K562 (cell line): ENCODE data around the gene SLC23A2. TPM values are rescaled to one million over a fixed set of nuclear protein-coding genes. Genes with fewer than 3 reads are reported as not detected.

Experiments
- ATAC-seq: fragments of 200-7000 bp; cut with Tn5 transposase; 3 replicates; pipeline ENCODE4 v1.9.1; 2020; ENCODE audit warnings: moderate library complexity
- BruUV-seq: library from RNA; stranded (reverse); fragments of 400-500 nt; replicated peaks from 2 replicates; lab custom pipeline; 2021; lab: Mats Ljungman, UMichigan
- CTCF ChIA-PET: fragments of 300-600 bp; formaldehyde crosslinking; extraction: SDS; loops from one replicate; lab custom pipeline; 2021; ENCODE audit warnings: low intra/inter-chr PET ratio; lab: Yijun Ruan, JAX
- POLR2A ChIA-PET: fragments of 300-600, 350-650 bp; sonication (Branson Sonifier 250); formaldehyde crosslinking; extraction: SDS; loops from one replicate; lab custom pipeline; 2021; ENCODE audit warnings: antibody characterized with exemption, inconsistent platforms; lab: Yijun Ruan, JAX
- DNase-seq, 4 experiments: peaks; one replicate each; pipeline versions ENCODE4 v3.0.0 to v3.0.0-alpha.2; 2011 to 2018; ENCODE audit warnings: low spot score in 3 of 4, mixed read lengths in 3 of 4; ENCODE audit errors: extremely low read depth in 1 of 4
- FAIRE-seq: peaks from 2 replicates; lab custom pipeline; 2011; peaks lifted over from hg19 to GRCh38; lab: Jason Lieb, UNC
- H2AFZ ChIP-seq: 2 replicates; pipeline ENCODE4 v1.6.0; 2011; ENCODE audit warnings: low read depth, low read length, control low read depth, inconsistent platforms
- H3K27ac ChIP-seq: fragments of 200-600 bp; 3 replicates; pipeline ENCODE4 v1.8.0; 2011; ENCODE audit warnings: low read depth, mild to moderate bottlenecking, control low read depth, inconsistent platforms, low read length, moderate library complexity, mixed read lengths; ENCODE audit errors: extremely low read depth
- H3K27me3 ChIP-seq, 2 experiments: fragments of 300-600 bp in 1 of 2; 2 replicates in 1 of 2; 3 replicates in 1 of 2; pipeline versions ENCODE4 v1.6.0 to v1.8.0; 2011; ENCODE audit warnings: inconsistent platforms in 2 of 2, low read length in 2 of 2, mild to moderate bottlenecking in 1 of 2, mixed read lengths in 1 of 2, moderate library complexity in 1 of 2; ENCODE audit not compliant: control insufficient read depth in 2 of 2, insufficient read depth in 2 of 2
- H3K36me3 ChIP-seq: fragments of 300-600 bp; 3 replicates; pipeline ENCODE4 v1.8.0; 2011; ENCODE audit warnings: mild to moderate bottlenecking, low read length, inconsistent platforms; ENCODE audit not compliant: control insufficient read depth, insufficient read depth
- H3K4me1 ChIP-seq, 2 experiments: fragments of 200-600 bp in 1 of 2; replicated peaks in 1 of 2; 2 replicates in 1 of 2; 3 replicates in 1 of 2; pipeline versions ENCODE4 v1.5.1 to v1.8.0; 2011; ENCODE audit warnings: inconsistent platforms in 2 of 2, low read length in 2 of 2, mild to moderate bottlenecking in 1 of 2, mixed read lengths in 1 of 2, moderate library complexity in 1 of 2; ENCODE audit not compliant: control insufficient read depth in 2 of 2, insufficient read depth in 2 of 2
- H3K4me2 ChIP-seq: 2 replicates; pipeline ENCODE4 v1.6.1; 2011; ENCODE audit warnings: low read length, control low read depth, inconsistent platforms, mixed read lengths; ENCODE audit not compliant: insufficient read depth
- H3K4me3 ChIP-seq: fragments of 200-600 bp; sonication (generic), shearing (Covaris generic); 2 replicates; pipeline ENCODE4 v1.5.1; 2016; ENCODE audit warnings: control low read depth, inconsistent platforms
- H3K79me2 ChIP-seq: fragments of 200-600 bp; 3 replicates; pipeline ENCODE4 v1.8.0; 2011; ENCODE audit warnings: low read length, inconsistent platforms; ENCODE audit not compliant: control insufficient read depth, insufficient read depth
- H3K9ac ChIP-seq, 2 experiments: 2 replicates each; pipeline versions ENCODE4 v1.6.0 to v1.6.1; 2011; ENCODE audit warnings: low read depth in 2 of 2, low read length in 2 of 2, control low read depth in 1 of 2, inconsistent platforms in 1 of 2, mild to moderate bottlenecking in 1 of 2, mixed read lengths in 1 of 2; ENCODE audit not compliant: insufficient read depth in 1 of 2
- H3K9me1 ChIP-seq: one replicate; pipeline ENCODE4 v1.6.0; 2011; ENCODE audit warnings: inconsistent platforms, mild to moderate bottlenecking, low read length, moderate library complexity; ENCODE audit not compliant: control insufficient read depth, insufficient read depth
- H3K9me3 ChIP-seq: replicated peaks from 2 replicates; pipeline ENCODE4 v1.5.1; 2011; ENCODE audit warnings: low read depth, low read length, inconsistent platforms; ENCODE audit not compliant: control insufficient read depth, insufficient read depth
- H4K20me1 ChIP-seq: replicated peaks from 2 replicates; pipeline ENCODE4 v1.6.1; 2011; ENCODE audit warnings: low read length, inconsistent platforms, mixed read lengths; ENCODE audit not compliant: control insufficient read depth, insufficient read depth
- ELK1 ChIP-seq: sonication (generic); formaldehyde crosslinking; IDR thresholded peaks from 2 replicates; pipeline ENCODE4 v1.8.1; 2022; ENCODE audit warnings: missing genetic modification reagents
- FOXK2 ChIP-seq, 2 experiments: fragments of 450-650 bp; IDR thresholded peaks in 1 of 2; conservative IDR thresholded peaks in 1 of 2; 2 replicates each; pipeline ENCODE4 v1.6.1; 2016; ENCODE audit warnings: low read depth in 2 of 2, mild to moderate bottlenecking in 1 of 2
- FOXM1 ChIP-seq, 2 experiments: fragments of 450-650 bp in 1 of 2; sonication (generic) in 1 of 2; formaldehyde crosslinking in 1 of 2; IDR thresholded peaks; 2 replicates each; pipeline versions ENCODE4 v1.6.1 to v1.9.0; 2017 to 2022; ENCODE audit warnings: low read depth in 2 of 2, mild to moderate bottlenecking in 2 of 2, missing genetic modification reagents in 1 of 2, moderate library complexity in 1 of 2
- KAT8 ChIP-seq: fragments of 450-650 bp; IDR thresholded peaks from 2 replicates; pipeline ENCODE4 v1.6.1; 2016; ENCODE audit warnings: low read depth, mild to moderate bottlenecking
- RHOXF2B ChIP-seq: fragments of 250-450 bp; sonication (Bioruptor Pico); conservative IDR thresholded peaks from 2 replicates; pipeline ENCODE4 v1.5.1; 2021
- TAF9B ChIP-seq: fragments of 450-650 bp; IDR thresholded peaks from 2 replicates; pipeline ENCODE4 v1.6.1; 2018; ENCODE audit warnings: mild to moderate bottlenecking; ENCODE audit not compliant: partially characterized antibody
- ZBTB40 ChIP-seq, 2 experiments: fragments of 450-650 bp in 1 of 2; sonication (generic) in 1 of 2; formaldehyde crosslinking in 1 of 2; IDR thresholded peaks; 2 replicates each; pipeline versions ENCODE4 v1.7.1 to v1.9.0; 2016 to 2022; ENCODE audit warnings: inconsistent platforms in 1 of 2, mild to moderate bottlenecking in 1 of 2, missing genetic modification reagents in 1 of 2
- ZKSCAN8 ChIP-seq: fragments of 200-800 bp; sonication (Bioruptor generic); IDR thresholded peaks from 2 replicates; pipeline ENCODE4 v1.6.1; 2016; ENCODE audit warnings: missing genetic modification characterization, missing compliant biosample characterization
- ZNF785 ChIP-seq: fragments of 250-450 bp; sonication (Bioruptor Pico); IDR thresholded peaks from 2 replicates; pipeline ENCODE4 v1.4.0; 2020; ENCODE audit warnings: mild to moderate bottlenecking
- WGBS: fragments of 100-300 bp; shearing (Covaris generic); methylation state at CpG from one replicate; pipeline ENCODE4 v1.1.6; 2016; ENCODE audit warnings: low coverage, mixed read lengths; ENCODE audit not compliant: insufficient coverage; ENCODE audit errors: missing lambda C conversion rate; 5-methylcytosine and 5-hydroxymethylcytosine counted together
- in situ Hi-C: fragments of 300-500 bp; cut with MboI; formaldehyde crosslinking; loops from 4 replicates; pipeline ENCODE4 v1.15.0; 2018; ENCODE audit warnings: inconsistent platforms, mixed read lengths
- intact Hi-C: fragments of 100-400 bp; cut with micrococcal nuclease; formaldehyde crosslinking; loops from 2 replicates; pipeline ENCODE4 v1.14.2; 2022
- polyA plus RNA-seq, 8 experiments: library from polyadenylated mRNA; depleted of rRNA in 4 of 8; stranded (reverse) in 5 of 8; unstranded in 3 of 8; fragments of >200 nt; fragmentation: Nextera tagmentation in 2 of 8; fragmentation: Illumina TruSeq in 1 of 8; extraction: Ambion mirVana in 2 of 8; extraction: Trizol in 1 of 8; gene quantifications; 2 replicates each; pipeline versions ENCODE4 v1.2.1 to v1.2.3, GENCODE V29; 2011 to 2014; ENCODE audit warnings: inconsistent platforms in 1 of 8, missing spikeins in 1 of 8
- total RNA-seq, 7 experiments: library from RNA; depleted of rRNA in 6 of 7; stranded (reverse); fragments of >200 nt in 6 of 7; fragmentation: Illumina TruSeq in 2 of 7; extraction: Trizol in 2 of 7; gene quantifications; 2 replicates each; pipeline versions ENCODE4 v1.2.1 to v1.2.3, GENCODE V29; 2011 to 2021; ENCODE audit warnings: low replicate concordance in 1 of 7
- TF ChIP-seq, protein P1 (sequence below): sonication (generic); formaldehyde crosslinking; IDR thresholded peaks from 2 replicates; pipeline ENCODE4 v1.8.1; 2023; ENCODE audit warnings: mild to moderate bottlenecking, missing genetic modification reagents

Gene SLC23A2
- total and polyA plus RNA-seq, 9 of the 15 experiments (the other 6 are each of a cell fraction or from before 2014, with no cell fraction given): 0.39 to 6.7 (median 3.2) TPM

DNA sequence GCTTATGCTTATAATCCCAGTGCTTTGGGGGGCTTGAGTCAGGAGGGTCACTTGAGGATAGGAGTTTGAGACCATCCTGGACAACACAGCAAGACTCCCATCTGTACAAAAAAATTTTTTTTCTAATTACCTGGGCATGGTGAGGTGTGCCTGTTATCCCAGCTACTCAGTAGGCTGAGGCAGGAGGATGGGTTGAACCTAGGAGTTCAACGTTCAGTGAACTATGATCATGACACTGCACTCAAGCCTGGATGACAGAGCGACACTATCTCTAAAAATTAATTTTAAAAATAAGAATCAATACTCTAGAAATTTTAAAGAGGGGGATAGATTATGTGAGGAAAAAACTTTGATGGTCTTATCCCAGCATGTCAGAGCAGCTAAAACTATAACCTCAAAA lies 44.1 kb downstream of the SLC23A2 start:
- ATAC-seq: no peak
- no peaks in the 10 kb centered on the region for H3K9me3 ChIP-seq
- H3K27me3 ChIP-seq: no peaks in the 10 kb centered on the region
- POLR2A ChIA-PET: no interaction called here
- H3K9me1 ChIP-seq: no peaks in the 10 kb centered on the region
- BruUV-seq: no TSS peak
- no peak for FAIRE-seq
- no peak for DNase-seq
- no peak overlapping the region for H3K4me3 ChIP-seq
- no peaks in the 10 kb centered on the region for H4K20me1 ChIP-seq
- no peak overlapping the region for H3K27ac ChIP-seq
- no peaks in the 10 kb centered on the region for H3K79me2 ChIP-seq
- intact Hi-C loops (loop anchor here (10.0 kb wide), 1 partner anchor 352 kb away; no protein-coding TSS in a partner anchor), in situ Hi-C loops (no loop called here)
- 36% methylated on average over 2 of the region's 2 CpGs for WGBS
- H3K9ac ChIP-seq: no peak overlapping the region
- H3K4me2 ChIP-seq: no peak overlapping the region
- CTCF ChIA-PET: no interaction called here
- no peaks in the 10 kb centered on the region; the same call in 2 of the 3 replicates for H3K36me3 ChIP-seq
- H2AFZ ChIP-seq: no peak overlapping the region
- H3K4me1 ChIP-seq: peaks cover 0 to 6% of the 10 kb centered on the region in 2 experiments; a peak in 3 of 5 replicates
- no peak for TF ChIP-seq KAT8
- no peak for TF ChIP-seq TAF9B
- no peak for TF ChIP-seq ZKSCAN8
- TF ChIP-seq, protein P1, sequence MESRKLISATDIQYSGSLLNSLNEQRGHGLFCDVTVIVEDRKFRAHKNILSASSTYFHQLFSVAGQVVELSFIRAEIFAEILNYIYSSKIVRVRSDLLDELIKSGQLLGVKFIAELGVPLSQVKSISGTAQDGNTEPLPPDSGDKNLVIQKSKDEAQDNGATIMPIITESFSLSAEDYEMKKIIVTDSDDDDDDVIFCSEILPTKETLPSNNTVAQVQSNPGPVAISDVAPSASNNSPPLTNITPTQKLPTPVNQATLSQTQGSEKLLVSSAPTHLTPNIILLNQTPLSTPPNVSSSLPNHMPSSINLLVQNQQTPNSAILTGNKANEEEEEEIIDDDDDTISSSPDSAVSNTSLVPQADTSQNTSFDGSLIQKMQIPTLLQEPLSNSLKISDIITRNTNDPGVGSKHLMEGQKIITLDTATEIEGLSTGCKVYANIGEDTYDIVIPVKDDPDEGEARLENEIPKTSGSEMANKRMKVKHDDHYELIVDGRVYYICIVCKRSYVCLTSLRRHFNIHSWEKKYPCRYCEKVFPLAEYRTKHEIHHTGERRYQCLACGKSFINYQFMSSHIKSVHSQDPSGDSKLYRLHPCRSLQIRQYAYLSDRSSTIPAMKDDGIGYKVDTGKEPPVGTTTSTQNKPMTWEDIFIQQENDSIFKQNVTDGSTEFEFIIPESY (CRISPR knock-in tag): no peak
- TF ChIP-seq ZNF785 (CRISPR knock-in tag): no peak
- no peak for TF ChIP-seq FOXK2 (conservative IDR thresholded peaks at IDR 0.05 in 1 of 2, IDR thresholded peaks at IDR 0.05 in 1 of 2; ENCODE audit: low read depth in 2 of 2)
- TF ChIP-seq ELK1: no peak
- no peak for TF ChIP-seq ZBTB40 (IDR thresholded peaks at IDR 0.05)
- no peak for TF ChIP-seq ZBTB40 (CRISPR knock-in tag; IDR thresholded peaks at IDR 0.05)
- no peak for TF ChIP-seq FOXM1 (IDR thresholded peaks at IDR 0.05; ENCODE audit: low read depth)
- no peak for TF ChIP-seq FOXM1 (CRISPR knock-in tag; IDR thresholded peaks at IDR 0.05; ENCODE audit: low read depth)
- no peak for TF ChIP-seq RHOXF2B (CRISPR knock-in tag)
